Stomach (tissue), 9 donors: ENCODE results near the gene GGTA1. TPM values are rescaled to one million over a fixed set of nuclear protein-coding genes. Genes with fewer than 3 reads are reported as not detected.

Experiments
- DNase-seq, 2 donors: peaks; one replicate each; pipeline versions ENCODE4 v3.0.0 to v3.0.0-alpha.2; 2013 to 2019
- H3K27ac ChIP-seq, 5 donors: fragments of 200-600 bp in 4 of 5; sonication (generic) in 4 of 5; one replicate each; pipeline ENCODE4 v1.5.1; 2013 to 2019; ENCODE audit warnings: mild to moderate bottlenecking in 1 of 5, moderate library complexity in 1 of 5
- H3K27me3 ChIP-seq, 3 donors: fragments of 200-600 bp; sonication (generic); one replicate each; pipeline ENCODE4 v1.5.1; 2017 to 2019; ENCODE audit warnings: mixed run types in 1 of 3
- H3K36me3 ChIP-seq, 4 donors: fragments of 200-600 bp; sonication (generic); 1 replicate in 3 of 4; 2 replicates in 1 of 4; pipeline ENCODE4 v1.5.1; 2016 to 2019
- H3K4me1 ChIP-seq, 4 donors: fragments of 200-600 bp; sonication (generic); one replicate each; pipeline ENCODE4 v1.5.1; 2016 to 2019
- H3K4me3 ChIP-seq, 4 donors: fragments of 200-600 bp; sonication (generic) in 3 of 4; one replicate each; pipeline ENCODE4 v1.5.1; 2016 to 2019; ENCODE audit warnings: mild to moderate bottlenecking in 1 of 4
- H3K9me3 ChIP-seq, 4 donors: fragments of 200-600 bp; sonication (generic); one replicate each; pipeline ENCODE4 v1.5.1; 2016 to 2019
- EP300 ChIP-seq: sonication (generic); formaldehyde crosslinking; IDR thresholded peaks from one replicate; pipeline ENCODE4 v1.6.1; 2017; ENCODE audit warnings: antibody characterized with exemption
- POLR2A ChIP-seq, 4 donors: fragments of 450-650 bp; IDR thresholded peaks; one replicate each; pipeline ENCODE4 v1.6.1; 2016; ENCODE audit warnings: antibody characterized with exemption in 4 of 4, control low read depth in 2 of 4, mild to moderate bottlenecking in 1 of 4, moderate library complexity in 1 of 4
- POLR2AphosphoS5 ChIP-seq, 3 donors: sonication (generic); formaldehyde crosslinking; IDR thresholded peaks; one replicate each; pipeline ENCODE4 v1.6.1; 2016; ENCODE audit warnings: antibody characterized with exemption in 3 of 3
- WGBS, 5 donors: extraction: QIAGEN DNeasy Blood & Tissue Kit in 3 of 5; methylation state at CpG; one replicate each; pipeline versions ENCODE4 v1.1.5 to v1.1.7; 2013 to 2018; 5-methylcytosine and 5-hydroxymethylcytosine counted together
- intact Hi-C: fragments of 100-400 bp; cut with DNase I; formaldehyde crosslinking; loops from one replicate; pipeline ENCODE4 v1.15.1; 2023; ENCODE audit warnings: low total_unique reads
- polyA plus RNA-seq, 3 donors: library from polyadenylated mRNA; stranded (reverse); fragments of 200-250 nt; gene quantifications; one replicate each; pipeline ENCODE4 v1.2.3, GENCODE V29; 2013
- total RNA-seq, 5 donors: library from RNA; depleted of rRNA; stranded (reverse); fragments of >200 nt; gene quantifications; one replicate each; pipeline versions ENCODE4 v1.1.0 to v1.2.3, GENCODE V29; 2014 to 2016
- TF ChIP-seq, protein P1 (sequence below), 7 experiments: fragments of 450-650 bp in 4 of 7; fragments of 200-600 bp in 3 of 7; sonication (generic) in 3 of 7; IDR thresholded peaks; one replicate each; pipeline ENCODE4 v1.5.1; 2016 to 2019; ENCODE audit warnings: antibody characterized with exemption in 7 of 7, control low read depth in 2 of 7, mild to moderate bottlenecking in 1 of 7
- donor health status: healthy with polysubstance abuse.
- donor health status: Bipolar disorder and iron deficiency.
- donor health status: healthy.

Gene GGTA1
- total and polyA plus RNA-seq, 8 donors = 6.2 to 19.6 (median 7.1) TPM; not detected in 1

GRCh38 chr9:121498487-121499176 is 1.0 kb downstream of the GGTA1 start:
- Histone ChIP-seq H3K4me3 (peak overlapping the region; percentile 47 to 63 (median 57)), H3K36me3 (no peaks in the 10 kb centered on the region), H3K27me3 (peaks cover 0 to 28% (median 15%) of the 10 kb centered on the region in 3 donors), H3K27ac (peak overlapping the region in 4 of 5 donors; percentile 52 to 80 (median 74)), H3K9me3 (peaks cover 0 to 5% (median 0%) of the 10 kb centered on the region in 4 donors), H3K4me1 (peaks cover 25 to 29% (median 27%) of the 10 kb centered on the region in 4 donors)
- intact Hi-C loops = no loop called here
- TF ChIP-seq EP300 (no peak), POLR2AphosphoS5 (IDR thresholded peaks at IDR 0.05) (no peak), POLR2A (IDR thresholded peaks at IDR 0.05) (no peak)
- TF ChIP-seq, protein P1, sequence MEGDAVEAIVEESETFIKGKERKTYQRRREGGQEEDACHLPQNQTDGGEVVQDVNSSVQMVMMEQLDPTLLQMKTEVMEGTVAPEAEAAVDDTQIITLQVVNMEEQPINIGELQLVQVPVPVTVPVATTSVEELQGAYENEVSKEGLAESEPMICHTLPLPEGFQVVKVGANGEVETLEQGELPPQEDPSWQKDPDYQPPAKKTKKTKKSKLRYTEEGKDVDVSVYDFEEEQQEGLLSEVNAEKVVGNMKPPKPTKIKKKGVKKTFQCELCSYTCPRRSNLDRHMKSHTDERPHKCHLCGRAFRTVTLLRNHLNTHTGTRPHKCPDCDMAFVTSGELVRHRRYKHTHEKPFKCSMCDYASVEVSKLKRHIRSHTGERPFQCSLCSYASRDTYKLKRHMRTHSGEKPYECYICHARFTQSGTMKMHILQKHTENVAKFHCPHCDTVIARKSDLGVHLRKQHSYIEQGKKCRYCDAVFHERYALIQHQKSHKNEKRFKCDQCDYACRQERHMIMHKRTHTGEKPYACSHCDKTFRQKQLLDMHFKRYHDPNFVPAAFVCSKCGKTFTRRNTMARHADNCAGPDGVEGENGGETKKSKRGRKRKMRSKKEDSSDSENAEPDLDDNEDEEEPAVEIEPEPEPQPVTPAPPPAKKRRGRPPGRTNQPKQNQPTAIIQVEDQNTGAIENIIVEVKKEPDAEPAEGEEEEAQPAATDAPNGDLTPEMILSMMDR (IDR thresholded peaks at IDR 0.05) = no peak
- 0 to 4% (median 2%) methylated on average over 28 to 29 of the region's 29 CpGs for WGBS, 5 donors
- peak; percentile 28 to 64 for DNase-seq

DNA sequence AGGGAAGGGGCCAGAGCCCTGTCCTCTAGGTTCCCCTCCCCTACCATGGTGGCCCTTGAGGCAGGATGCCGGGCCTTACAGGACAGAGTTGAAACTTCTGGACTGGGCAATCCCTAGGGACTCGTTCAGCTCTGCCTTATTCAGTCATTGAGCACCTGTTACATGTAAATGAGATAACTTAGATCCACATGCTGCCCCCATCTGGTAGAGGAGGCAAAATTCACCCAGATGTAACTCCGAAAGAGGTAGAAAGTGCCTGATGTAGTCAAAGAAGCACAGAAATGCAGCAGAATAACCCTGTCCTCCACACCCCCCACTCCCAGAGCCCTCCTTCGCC is 1.5 kb downstream of the GGTA1 start:
- Histone ChIP-seq H3K27me3 (peaks cover 0 to 28% (median 15%) of the 10 kb centered on the region in 3 donors), H3K9me3 (peaks cover 0 to 5% (median 0%) of the 10 kb centered on the region in 4 donors), H3K36me3 (no peaks in the 10 kb centered on the region), H3K4me1 (peaks cover 25 to 29% (median 27%) of the 10 kb centered on the region in 4 donors), H3K4me3 (peak overlapping the region; percentile 47 to 63 (median 57)), H3K27ac (peak overlapping the region in 4 of 5 donors; percentile 52 to 80 (median 74))
- 0 to 4% (median 2%) methylated on average over 4 of the region's 4 CpGs for WGBS, 5 donors
- peak; percentile 56 to 90 for DNase-seq
- TF ChIP-seq EP300 = no peak
- no peak for TF ChIP-seq POLR2A (IDR thresholded peaks at IDR 0.05)
- TF ChIP-seq POLR2AphosphoS5 (IDR thresholded peaks at IDR 0.05) = no peak
- TF ChIP-seq, protein P1 (IDR thresholded peaks at IDR 0.05) = peak in 5 of 7 experiments; percentile 23 to 63 (median 46)
- intact Hi-C loops = no loop called here

GRCh38 chr9:121495976-121496375 is 3.7 kb downstream of the GGTA1 start:
- H3K4me1 ChIP-seq = peaks cover 25 to 29% (median 27%) of the 10 kb centered on the region in 4 donors
- no peak for DNase-seq
- peaks cover 0 to 5% (median 0%) of the 10 kb centered on the region in 4 donors for H3K9me3 ChIP-seq
- no peaks in the 10 kb centered on the region for H3K36me3 ChIP-seq
- no peak overlapping the region for H3K27ac ChIP-seq
- intact Hi-C loops = no loop called here
- H3K4me3 ChIP-seq = no peak overlapping the region
- H3K27me3 ChIP-seq = peaks cover 0 to 28% (median 15%) of the 10 kb centered on the region in 3 donors
- TF ChIP-seq POLR2AphosphoS5 (IDR thresholded peaks at IDR 0.05) = no peak
- no peak for TF ChIP-seq POLR2A (IDR thresholded peaks at IDR 0.05)
- TF ChIP-seq EP300 = no peak
- TF ChIP-seq, protein P1 (IDR thresholded peaks at IDR 0.05) = no peak

- 57 to 100% (median 63%) methylated on average over 3 of the region's 3 CpGs for WGBS, 5 donors
- no peak overlapping the region for H3K27ac ChIP-seq
- peaks cover 0 to 15% (median 4%) of the 10 kb centered on the region in 3 donors for H3K27me3 ChIP-seq
- no peak overlapping the region for H3K4me3 ChIP-seq
- H3K36me3 ChIP-seq = no peaks in the 10 kb centered on the region
- intact Hi-C loops = no loop called here
- TF ChIP-seq, protein P1 (IDR thresholded peaks at IDR 0.05) = no peak
- no peak for TF ChIP-seq POLR2AphosphoS5 (IDR thresholded peaks at IDR 0.05)
- TF ChIP-seq POLR2A (IDR thresholded peaks at IDR 0.05) = no peak
- TF ChIP-seq EP300 = no peak
- no peak for DNase-seq
- peaks cover 0 to 5% (median 0%) of the 10 kb centered on the region in 4 donors for H3K9me3 ChIP-seq
- peaks cover 12 to 15% (median 13%) of the 10 kb centered on the region in 4 donors for H3K4me1 ChIP-seq
Measured at GRCh38 chr9:121494192-121494591, 5.5 kb downstream of the GGTA1 start.
